ENCODE measurements around the gene GDNF. TPM values are rescaled to one million over a fixed set of nuclear protein-coding genes. Genes with fewer than 3 reads are reported as not detected.
A peak's percentile ranks its signal among the peaks of the same experiment; 100 is the strongest.

The GDNF gene
- total RNA-seq, 1 experiment from 2014 or later = 0.85 TPM

- Histone ChIP-seq H3K9me2 (ENCODE audit: insufficient read depth) (no peaks in the 10 kb centered on the region), H4K20me1 (ENCODE audit: insufficient read depth) (no peaks in the 10 kb centered on the region)
Observed at GRCh38 chr5:37792975-37793631, 46.7 kb downstream of the GDNF start.

GRCh38 chr5:37791321-37791720 lies 48.5 kb downstream of the GDNF start:
- peaks cover 21% of the 10 kb centered on the region for H3K9me3 ChIP-seq (ENCODE audit: insufficient read depth, low read depth)
- POLR2A ChIA-PET (ENCODE audit: unreplicated experiment) = no interaction called here
- no peak overlapping the region for H3K4me2 ChIP-seq
- H3K27ac ChIP-seq = no peak overlapping the region
- no peak overlapping the region for H2AFZ ChIP-seq
- H3K4me3 ChIP-seq = no peak overlapping the region
- H3F3A ChIP-seq (ENCODE audit: insufficient read depth, low read depth) = peaks cover 11% of the 10 kb centered on the region
- CTCF ChIA-PET = no interaction called here
- no peaks in the 10 kb centered on the region for H3K27me3 ChIP-seq (ENCODE audit: insufficient read depth, low read depth)
- no peaks in the 10 kb centered on the region for H4K20me1 ChIP-seq (ENCODE audit: insufficient read depth)
- no peaks in the 10 kb centered on the region for H3K79me2 ChIP-seq (ENCODE audit: low read depth)
- peaks cover 16% of the 10 kb centered on the region for H3K4me1 ChIP-seq (replicated peaks; ENCODE audit: insufficient read depth)
- DNase-seq = no peak
- TF ChIP-seq EZH2 (IDR thresholded peaks at IDR 0.05; ENCODE audit: low read depth) = no peak
- TF ChIP-seq CTCF (conservative IDR thresholded peaks at IDR 0.05) = no peak
- intact Hi-C loops (cut with micrococcal nuclease; ENCODE audit: unreplicated experiment) = no loop called here
- H3K36me3 ChIP-seq (ENCODE audit: low read depth) = no peaks in the 10 kb centered on the region
- no TSS peak for BruUV-seq (replicated peaks)
- no peaks in the 10 kb centered on the region for H3K9me2 ChIP-seq (ENCODE audit: insufficient read depth)

More at GRCh38 chr5:37792975-37793631, 46.7 kb downstream of the GDNF start:
- H3K27me3 ChIP-seq (ENCODE audit: insufficient read depth, low read depth) = no peaks in the 10 kb centered on the region
- intact Hi-C loops (cut with micrococcal nuclease; ENCODE audit: unreplicated experiment) = loop anchor here (2.0 kb wide), 1 partner anchor 22 kb away; no protein-coding TSS in a partner anchor
- peak overlapping the region; percentile 20 for H3K4me2 ChIP-seq
- H3K4me1 ChIP-seq (replicated peaks; ENCODE audit: insufficient read depth) = peaks cover 16% of the 10 kb centered on the region
- peak overlapping the region; percentile 14; the same call in 1 of the 2 replicates for H3K27ac ChIP-seq
- H2AFZ ChIP-seq = no peak overlapping the region
- DNase-seq = peak; percentile 73 to 75
- TF ChIP-seq CTCF (conservative IDR thresholded peaks at IDR 0.05) (no peak), EZH2 (IDR thresholded peaks at IDR 0.05; ENCODE audit: low read depth) (no peak)
- POLR2A ChIA-PET (ENCODE audit: unreplicated experiment) = interaction anchor here (0.6 kb wide), 1 partner anchor 9 kb away, joined by 4 read pairs; no protein-coding TSS in a partner anchor
- H3K36me3 ChIP-seq (ENCODE audit: low read depth) = no peaks in the 10 kb centered on the region
- peaks cover 21% of the 10 kb centered on the region for H3K9me3 ChIP-seq (ENCODE audit: insufficient read depth, low read depth)
- H3K4me3 ChIP-seq = no peak overlapping the region
- CTCF ChIA-PET = no interaction called here
- peaks cover 11% of the 10 kb centered on the region for H3F3A ChIP-seq (ENCODE audit: insufficient read depth, low read depth)
- no TSS peak for BruUV-seq (replicated peaks)
- no peaks in the 10 kb centered on the region for H3K79me2 ChIP-seq (ENCODE audit: low read depth)

- no peaks in the 10 kb centered on the region for H3K27me3 ChIP-seq (ENCODE audit: insufficient read depth, low read depth)
- H3K4me1 ChIP-seq (replicated peaks; ENCODE audit: insufficient read depth) = peaks cover 16% of the 10 kb centered on the region
- H3K36me3 ChIP-seq (ENCODE audit: low read depth) = no peaks in the 10 kb centered on the region
- no peak overlapping the region for H3K27ac ChIP-seq
- no peak for DNase-seq
- H3F3A ChIP-seq (ENCODE audit: insufficient read depth, low read depth) = peaks cover 11% of the 10 kb centered on the region
- H4K20me1 ChIP-seq (ENCODE audit: insufficient read depth) = no peaks in the 10 kb centered on the region
- no peaks in the 10 kb centered on the region for H3K79me2 ChIP-seq (ENCODE audit: low read depth)
- intact Hi-C loops (cut with micrococcal nuclease; ENCODE audit: unreplicated experiment) = no loop called here
- H3K9me3 ChIP-seq (ENCODE audit: insufficient read depth, low read depth) = peaks cover 21% of the 10 kb centered on the region
- no peak overlapping the region for H3K4me3 ChIP-seq
- ChIA-PET POLR2A (ENCODE audit: unreplicated experiment) (no interaction called here), CTCF (no interaction called here)
- H3K4me2 ChIP-seq = no peak overlapping the region
- TF ChIP-seq EZH2 (IDR thresholded peaks at IDR 0.05; ENCODE audit: low read depth) (no peak), CTCF (conservative IDR thresholded peaks at IDR 0.05) (no peak)
- BruUV-seq (replicated peaks) = no TSS peak
- no peaks in the 10 kb centered on the region for H3K9me2 ChIP-seq (ENCODE audit: insufficient read depth)
- H2AFZ ChIP-seq = no peak overlapping the region
Observed at GRCh38 chr5:37789991-37790390, 49.9 kb downstream of the GDNF start.
